LNCaP clone FGC (cell line): Measurements from ENCODE around the gene TRIM28.

Experiments
- DNase-seq: peaks from one replicate; pipeline ENCODE4 v3.0.0-alpha.2; 2011; ENCODE audit warnings: low read depth
- H3K4me3 ChIP-seq: 2 replicates; pipeline ENCODE4 v1.5.1; 2011; ENCODE audit warnings: mild to moderate bottlenecking, low read depth, low read length, control low read depth
- CTCF ChIP-seq: IDR thresholded peaks from 2 replicates; pipeline ENCODE4 v1.5.1; 2012; ENCODE audit warnings: mild to moderate bottlenecking; ENCODE audit not compliant: control insufficient read depth, insufficient read depth; ENCODE audit errors: extremely low read depth

Gene TRIM28

GRCh38 chr19:58515259-58515658, 28.6 kb upstream of the TRIM28 start:
- H3K4me3 ChIP-seq = peak overlapping the region; percentile 87; the same call in 1 of the 2 replicates
- DNase-seq = no peak
- no peak for TF ChIP-seq CTCF

GRCh38 chr19:58516246-58516836, 27.5 kb upstream of the TRIM28 start:
- no peak overlapping the region for H3K4me3 ChIP-seq
- no peak for DNase-seq
- no peak for TF ChIP-seq CTCF

- DNase-seq = no peak
- H3K4me3 ChIP-seq = no peak overlapping the region
- peak; percentile 30 for TF ChIP-seq CTCF
Observed at GRCh38 chr19:58516964-58517833, 26.7 kb upstream of the TRIM28 start.

GRCh38 chr19:58518256-58519086, 25.4 kb upstream of the TRIM28 start:
- H3K4me3 ChIP-seq = peak overlapping the region; percentile 81
- no peak for DNase-seq
- TF ChIP-seq CTCF = no peak

GRCh38 chr19:58519087-58519354, 24.8 kb upstream of the TRIM28 start:
- peak; percentile 68 for TF ChIP-seq CTCF
- peak; percentile 43 for DNase-seq
- H3K4me3 ChIP-seq = peak overlapping the region; percentile 81

- H3K4me3 ChIP-seq = peak within 1 kb of the TSS; percentile 81
- TF ChIP-seq CTCF = peak; percentile 86
- DNase-seq = peak; percentile 91
Observed at GRCh38 chr19:58519355-58520256, 24.3 kb upstream of the TRIM28 start, which contains the start of gene ZBTB45. Gene ZBTB45, minus strand, starts transcription at chr19:58519810. Its CDS starts 2,137 bp downstream, at chr19:58517673.
